ENCODE data around the gene DNMT3A. TPM values are rescaled to one million over a fixed set of nuclear protein-coding genes. Genes with fewer than 3 reads are reported as not detected.
"Not testable (repeated sequence)": the region's sequence is repeated elsewhere in the genome, so short reads cannot be mapped to it uniquely, and the experiment has no call there.

DNMT3A gene
- total RNA-seq, 1 donor from 2014 or later: 219 TPM

DNA sequence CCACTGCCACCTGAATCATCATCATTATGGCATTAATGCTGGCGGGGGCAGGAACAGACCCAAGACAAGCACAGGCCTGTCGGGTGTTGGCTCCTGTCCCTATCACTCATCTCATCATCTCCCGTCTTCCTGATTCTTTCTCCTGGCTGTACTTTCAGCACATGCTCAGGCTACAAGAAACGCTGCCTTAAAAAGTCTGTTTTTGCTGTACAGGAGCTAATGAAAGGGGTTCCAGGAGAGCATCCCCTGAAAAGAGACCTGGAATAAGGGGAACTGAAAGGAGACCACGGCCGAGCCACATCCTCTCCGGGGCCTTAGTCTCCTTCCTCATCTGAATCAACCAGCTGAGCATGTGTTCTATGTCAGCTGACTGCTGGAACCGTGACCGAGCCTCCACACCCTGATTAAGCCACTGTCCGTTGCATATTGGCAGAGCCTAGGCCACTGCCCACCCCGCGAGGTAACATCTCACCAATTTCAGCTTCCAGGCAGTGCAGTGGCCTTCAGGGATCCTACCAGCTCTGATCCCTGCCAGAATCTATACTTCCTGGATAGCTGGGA, 62.6 kb downstream of the DNMT3A start:
- TF ChIP-seq, protein P1, sequence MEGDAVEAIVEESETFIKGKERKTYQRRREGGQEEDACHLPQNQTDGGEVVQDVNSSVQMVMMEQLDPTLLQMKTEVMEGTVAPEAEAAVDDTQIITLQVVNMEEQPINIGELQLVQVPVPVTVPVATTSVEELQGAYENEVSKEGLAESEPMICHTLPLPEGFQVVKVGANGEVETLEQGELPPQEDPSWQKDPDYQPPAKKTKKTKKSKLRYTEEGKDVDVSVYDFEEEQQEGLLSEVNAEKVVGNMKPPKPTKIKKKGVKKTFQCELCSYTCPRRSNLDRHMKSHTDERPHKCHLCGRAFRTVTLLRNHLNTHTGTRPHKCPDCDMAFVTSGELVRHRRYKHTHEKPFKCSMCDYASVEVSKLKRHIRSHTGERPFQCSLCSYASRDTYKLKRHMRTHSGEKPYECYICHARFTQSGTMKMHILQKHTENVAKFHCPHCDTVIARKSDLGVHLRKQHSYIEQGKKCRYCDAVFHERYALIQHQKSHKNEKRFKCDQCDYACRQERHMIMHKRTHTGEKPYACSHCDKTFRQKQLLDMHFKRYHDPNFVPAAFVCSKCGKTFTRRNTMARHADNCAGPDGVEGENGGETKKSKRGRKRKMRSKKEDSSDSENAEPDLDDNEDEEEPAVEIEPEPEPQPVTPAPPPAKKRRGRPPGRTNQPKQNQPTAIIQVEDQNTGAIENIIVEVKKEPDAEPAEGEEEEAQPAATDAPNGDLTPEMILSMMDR (IDR thresholded peaks at IDR 0.05; ENCODE audit: unreplicated experiment): no peak
- Mint-ChIP-seq H3K27me3 (ENCODE audit: low read depth) (no peaks in the 10 kb centered on the region), H3K36me3 (peaks cover 16% of the 10 kb centered on the region), H3K4me1 (peaks cover 28% of the 10 kb centered on the region), H3K4me3 (no peak overlapping the region), H3K9me3 (no peaks in the 10 kb centered on the region), H3K27ac (peak overlapping the region; percentile 59)
- no peak for DNase-seq (ENCODE audit: low spot score in 2 of 2, unreplicated experiment in 2 of 2)

DNA sequence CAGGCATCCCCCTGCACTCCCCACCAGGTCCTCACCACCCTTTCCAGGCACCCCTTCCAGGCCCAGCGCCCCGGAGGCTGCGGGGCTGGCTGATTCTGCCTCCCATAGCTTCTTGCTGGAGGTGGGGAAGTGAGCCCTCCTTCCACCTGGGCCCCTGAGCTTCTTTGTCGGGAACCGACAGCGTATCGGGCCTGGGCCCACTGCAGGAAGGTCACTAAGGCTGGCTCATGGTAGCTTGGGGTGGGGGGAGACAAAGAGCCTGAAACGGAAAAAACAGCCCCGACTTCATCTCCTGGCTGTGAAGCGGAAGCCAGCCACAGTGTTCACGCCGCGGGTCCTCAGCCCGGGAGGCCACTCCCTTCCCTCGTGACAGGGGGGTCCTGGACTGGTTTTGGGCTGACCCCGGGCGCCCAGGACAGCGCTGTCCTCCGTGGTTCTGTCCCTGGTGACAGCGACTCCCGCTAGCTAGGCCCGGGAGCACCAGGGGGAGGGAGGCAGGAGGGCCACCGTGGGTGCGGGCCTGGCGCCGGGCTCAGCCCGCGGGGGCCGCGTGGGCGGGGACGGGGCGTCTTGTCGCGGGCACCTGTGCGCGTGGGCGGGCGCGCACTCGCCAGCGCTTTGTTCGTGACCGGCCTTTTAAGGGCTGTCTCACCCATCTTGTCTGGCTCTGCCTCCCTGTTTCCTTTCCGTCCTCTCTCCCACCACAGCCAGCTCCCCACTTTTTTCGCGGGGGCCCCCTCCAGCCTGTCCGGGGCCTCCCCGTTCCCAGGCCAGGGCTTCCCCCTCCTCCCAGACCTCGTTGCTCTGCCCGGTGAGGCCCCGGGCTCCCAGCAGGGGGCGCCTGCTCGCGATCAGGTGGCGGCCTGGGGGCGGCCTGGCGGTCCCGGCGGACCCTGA, 64.9 kb downstream of the DNMT3A start:
- Mint-ChIP-seq H3K4me1 (peaks cover 28% of the 10 kb centered on the region), H3K9me3 (no peaks in the 10 kb centered on the region), H3K36me3 (peaks cover 27% of the 10 kb centered on the region), H3K4me3 (peak overlapping the region; percentile 31), H3K27ac (peak overlapping the region; percentile 39), H3K27me3 (ENCODE audit: low read depth) (no peaks in the 10 kb centered on the region)
- TF ChIP-seq, protein P1 (IDR thresholded peaks at IDR 0.05; ENCODE audit: unreplicated experiment): peak; percentile 71
- DNase-seq (ENCODE audit: low spot score in 2 of 2, unreplicated experiment in 2 of 2): peak; percentile 57 to 77

DNA sequence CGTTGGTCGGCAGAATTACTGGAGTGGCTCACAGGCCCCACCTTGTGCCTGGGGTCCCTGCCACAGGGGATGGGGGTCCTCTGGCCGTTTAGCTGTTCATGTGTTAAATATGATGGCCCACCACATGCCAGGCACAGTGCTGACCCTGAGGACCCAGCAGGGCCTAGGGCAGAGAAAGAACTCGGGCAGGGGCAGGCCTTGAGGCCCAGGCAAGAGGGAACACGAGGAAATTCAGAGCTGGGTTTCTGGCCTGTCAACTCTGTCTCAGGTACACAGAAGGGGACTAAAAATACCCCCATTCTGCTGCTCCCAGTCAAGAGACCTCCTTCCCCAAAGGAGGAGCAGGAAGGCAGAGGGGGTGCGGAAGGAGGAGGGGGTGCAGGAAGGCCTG, 66.2 kb downstream of the DNMT3A start:
- TF ChIP-seq, protein P1 (IDR thresholded peaks at IDR 0.05; ENCODE audit: unreplicated experiment): no peak
- no peaks in the 10 kb centered on the region for H3K9me3 Mint-ChIP-seq
- H3K27me3 Mint-ChIP-seq (ENCODE audit: low read depth): no peaks in the 10 kb centered on the region
- H3K4me3 Mint-ChIP-seq: no peak overlapping the region
- peaks cover 30% of the 10 kb centered on the region for H3K36me3 Mint-ChIP-seq
- H3K27ac Mint-ChIP-seq: peak overlapping the region; percentile 71
- peaks cover 28% of the 10 kb centered on the region for H3K4me1 Mint-ChIP-seq
- no peak for DNase-seq (ENCODE audit: low spot score in 2 of 2, unreplicated experiment in 2 of 2)

DNA sequence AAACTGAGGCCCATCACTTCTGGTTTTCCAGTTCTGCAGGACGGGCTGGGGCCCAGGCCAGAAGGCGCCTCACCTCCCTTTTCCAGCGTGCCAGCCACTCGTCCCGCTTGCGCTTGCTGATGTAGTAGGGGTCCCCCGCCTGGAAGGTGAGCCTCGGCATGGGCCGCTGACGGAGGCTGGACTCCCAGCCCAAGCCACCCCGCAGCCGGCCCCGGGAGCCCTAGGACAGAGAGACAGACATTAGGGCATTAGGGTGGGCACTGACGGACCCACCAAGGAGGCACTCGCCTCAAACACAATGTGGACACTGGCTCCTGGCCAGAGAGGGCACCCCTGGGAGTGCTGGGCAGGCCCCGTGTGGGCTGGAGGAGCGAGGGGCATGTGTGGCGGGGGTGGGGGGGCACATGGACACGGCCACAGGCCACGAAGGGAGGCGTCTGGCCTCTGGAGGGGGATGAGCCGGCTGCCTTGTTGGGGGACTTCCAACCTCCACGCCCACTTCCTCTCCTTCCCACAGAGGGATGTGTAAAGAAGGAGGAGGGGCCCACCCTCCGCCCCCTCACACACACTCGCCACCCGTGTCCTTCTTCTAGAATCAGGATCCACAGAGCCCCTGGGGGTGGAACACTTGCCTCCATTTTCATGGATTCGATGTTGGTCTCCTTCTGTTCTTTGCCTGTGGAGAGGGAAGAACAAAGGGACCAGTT, 66.7 kb downstream of the DNMT3A start:
- DNase-seq (ENCODE audit: low spot score in 2 of 2, unreplicated experiment in 2 of 2): no peak
- Mint-ChIP-seq H3K27ac (peak overlapping the region; percentile 71), H3K9me3 (no peaks in the 10 kb centered on the region), H3K27me3 (ENCODE audit: low read depth) (no peaks in the 10 kb centered on the region), H3K4me1 (peaks cover 26% of the 10 kb centered on the region), H3K4me3 (no peak overlapping the region), H3K36me3 (peaks cover 35% of the 10 kb centered on the region)
- TF ChIP-seq, protein P1 (IDR thresholded peaks at IDR 0.05; ENCODE audit: unreplicated experiment): no peak

GRCh38 chr2:25273985-25274535, 67.7 kb downstream of the DNMT3A start:
- H3K9me3 Mint-ChIP-seq: no peaks in the 10 kb centered on the region
- DNase-seq (ENCODE audit: low spot score in 2 of 2, unreplicated experiment in 2 of 2): no peak
- no peak overlapping the region for H3K4me3 Mint-ChIP-seq
- TF ChIP-seq, protein P1 (IDR thresholded peaks at IDR 0.05; ENCODE audit: unreplicated experiment): no peak
- H3K27me3 Mint-ChIP-seq (ENCODE audit: low read depth): no peaks in the 10 kb centered on the region
- H3K36me3 Mint-ChIP-seq: peaks cover 42% of the 10 kb centered on the region
- no peak overlapping the region for H3K27ac Mint-ChIP-seq
- peaks cover 22% of the 10 kb centered on the region for H3K4me1 Mint-ChIP-seq

DNA sequence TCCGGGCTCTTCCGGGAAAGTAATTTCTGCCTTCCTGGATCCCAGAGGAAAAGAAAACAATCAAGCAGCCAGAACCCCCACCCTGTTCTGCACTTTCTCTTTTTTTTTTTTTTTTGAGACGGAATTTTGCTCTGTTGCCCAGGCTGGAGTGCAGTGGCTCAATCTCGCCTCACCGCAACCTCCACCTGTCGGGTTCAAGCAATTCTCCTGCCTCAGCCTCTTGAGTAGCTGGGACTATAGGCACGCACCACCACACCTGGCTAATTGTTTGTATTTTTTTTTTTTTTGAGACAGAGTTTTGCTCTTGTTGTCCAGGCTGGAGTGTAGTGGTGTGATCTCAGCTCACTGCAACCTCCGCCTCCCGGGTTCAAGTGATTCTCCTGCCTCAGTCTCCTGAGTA, 69.0 kb downstream of the DNMT3A start:
- DNase-seq (ENCODE audit: low spot score in 2 of 2, unreplicated experiment in 2 of 2); H3K4me3 Mint-ChIP-seq; H3K27ac Mint-ChIP-seq; H3K27me3 Mint-ChIP-seq (ENCODE audit: low read depth); H3K9me3 Mint-ChIP-seq: not testable (repeated sequence)
- H3K4me1 Mint-ChIP-seq: peaks cover 11% of the 10 kb centered on the region
- peaks cover 48% of the 10 kb centered on the region for H3K36me3 Mint-ChIP-seq
